ENCODE measurements around the gene PHOX2A.

GRCh38 chr11:72244060-72244360, at the start of gene PHOX2A:
- TF ChIP-seq YY1 (IDR thresholded peaks at IDR 0.05; ENCODE audit: insufficient read depth, insufficient read length) (no peak), ZNF274 (IDR thresholded peaks at IDR 0.05; ENCODE audit: low read depth, low read length) (no peak)

All from NT2/D1 (cell line).